GM20431 (cell line): ENCODE data around the gene RNU5D-1.
"Not testable (repeated sequence)": the region's sequence is repeated elsewhere in the genome, so short reads cannot be mapped to it uniquely, and the experiment has no call there.

Experiments
- in situ Hi-C: fragments of 300-500 bp; cut with MseI, MboI; formaldehyde crosslinking; loops from one replicate; pipeline ENCODE4 v1.15.0; 2020; ENCODE audit warnings: low sequenced_read_pairs; ENCODE audit not compliant: unreplicated experiment

The RNU5D-1 gene

GRCh38 chr1:44730741-44731512 is at the start of gene RNU5D-1:
Gene RNU5D-1 (minus strand): TSS chr1:44731170.
- in situ Hi-C loops = no loop called here

- in situ Hi-C loops = no loop called here
Observed at GRCh38 chr1:44780583-44781121, 49.7 kb upstream of the RNU5D-1 start.

GRCh38 chr1:44778705-44779576 is 48.0 kb upstream of the RNU5D-1 start:
- in situ Hi-C loops = no loop called here

- in situ Hi-C loops = no loop called here
Observed at GRCh38 chr1:44777969-44778635, 47.1 kb upstream of the RNU5D-1 start.

- in situ Hi-C loops = no loop called here
Observed at GRCh38 chr1:44777547-44777946, 46.6 kb upstream of the RNU5D-1 start.

GRCh38 chr1:44776730-44777068 is 45.7 kb upstream of the RNU5D-1 start:
- in situ Hi-C loops = no loop called here

GRCh38 chr1:44775930-44776729 is 45.2 kb upstream of the RNU5D-1 start:
- in situ Hi-C loops = no loop called here

GRCh38 chr1:44775078-44775929 is 44.3 kb upstream of the RNU5D-1 start, which contains the start of gene RPS8:
Gene RPS8 (plus strand): TSS chr1:44775540. CDS start chr1:44775597, 57 bp downstream.
- in situ Hi-C loops = no loop called here

- in situ Hi-C loops = not testable (repeated sequence)
Observed at GRCh38 chr1:44766421-44766820, 35.5 kb upstream of the RNU5D-1 start.

GRCh38 chr1:44760876-44761275 is 29.9 kb upstream of the RNU5D-1 start:
- in situ Hi-C loops = no loop called here

- in situ Hi-C loops = no loop called here
Observed at GRCh38 chr1:44759077-44759476, 28.1 kb upstream of the RNU5D-1 start.

GRCh38 chr1:44757420-44757819 is 26.4 kb upstream of the RNU5D-1 start:
- in situ Hi-C loops = no loop called here

- in situ Hi-C loops = no loop called here
Observed at GRCh38 chr1:44747878-44748277, 16.9 kb upstream of the RNU5D-1 start.

- in situ Hi-C loops = no loop called here
Observed at GRCh38 chr1:44743211-44743610, 12.2 kb upstream of the RNU5D-1 start.

GRCh38 chr1:44740179-44740617 is 9.2 kb upstream of the RNU5D-1 start:
- in situ Hi-C loops = no loop called here

GRCh38 chr1:44739307-44740178 is 8.6 kb upstream of the RNU5D-1 start, which contains the start of gene KIF2C:
Gene KIF2C (plus strand): TSS chr1:44739837. CDS start chr1:44739933, 96 bp downstream.
- in situ Hi-C loops = no loop called here

- in situ Hi-C loops = not testable (repeated sequence)
Observed at GRCh38 chr1:44738953-44739306, 8.0 kb upstream of the RNU5D-1 start.

- in situ Hi-C loops = no loop called here
Observed at GRCh38 chr1:44735992-44736391, 5.0 kb upstream of the RNU5D-1 start.
